Measurements from ENCODE around the gene SMIM13. TPM values are rescaled to one million over a fixed set of nuclear protein-coding genes. Genes with fewer than 3 reads are reported as not detected.

SMIM13 gene
- total RNA-seq, 4 donors from 2014 or later: 5.7 to 33.8 (median 6.7) TPM

DNA sequence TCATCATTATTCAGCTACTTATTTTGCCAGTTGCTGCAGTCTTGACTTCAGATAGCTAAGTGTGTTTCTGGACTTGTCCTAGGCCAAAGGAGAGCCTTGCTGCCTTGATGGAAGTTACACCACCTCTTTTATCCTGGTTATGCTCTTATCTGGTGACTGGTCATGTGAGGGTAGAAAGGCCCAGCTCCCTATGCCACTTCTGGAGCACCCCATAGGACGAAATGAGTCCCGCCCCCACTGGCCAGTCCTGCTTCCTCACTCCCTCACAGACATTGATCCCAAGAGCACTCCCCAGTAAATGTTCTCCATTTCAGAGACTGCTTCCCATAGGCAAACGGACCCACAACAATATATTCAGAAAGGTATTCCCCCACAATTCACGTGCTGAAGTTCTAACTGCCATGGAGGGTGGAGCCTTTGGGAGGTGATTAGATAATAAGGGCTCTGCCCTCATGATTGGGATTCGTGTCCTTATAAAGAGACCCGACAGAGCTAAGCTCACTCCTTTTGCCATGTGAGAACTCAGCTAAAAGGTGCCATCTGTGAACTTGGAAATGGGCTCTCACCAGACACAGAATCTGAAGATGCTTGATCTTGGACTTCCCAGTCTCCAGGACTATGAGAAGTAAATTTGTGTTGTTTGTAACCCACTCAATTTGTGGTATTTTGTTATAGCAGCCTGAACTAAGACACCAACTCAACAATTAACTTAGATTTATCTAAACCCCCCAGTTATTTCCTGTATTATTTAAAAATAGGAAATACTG is 28.0 kb upstream of the SMIM13 start:
- no peak for TF ChIP-seq POLR2A (IDR thresholded peaks at IDR 0.05)
- TF ChIP-seq, protein P1, sequence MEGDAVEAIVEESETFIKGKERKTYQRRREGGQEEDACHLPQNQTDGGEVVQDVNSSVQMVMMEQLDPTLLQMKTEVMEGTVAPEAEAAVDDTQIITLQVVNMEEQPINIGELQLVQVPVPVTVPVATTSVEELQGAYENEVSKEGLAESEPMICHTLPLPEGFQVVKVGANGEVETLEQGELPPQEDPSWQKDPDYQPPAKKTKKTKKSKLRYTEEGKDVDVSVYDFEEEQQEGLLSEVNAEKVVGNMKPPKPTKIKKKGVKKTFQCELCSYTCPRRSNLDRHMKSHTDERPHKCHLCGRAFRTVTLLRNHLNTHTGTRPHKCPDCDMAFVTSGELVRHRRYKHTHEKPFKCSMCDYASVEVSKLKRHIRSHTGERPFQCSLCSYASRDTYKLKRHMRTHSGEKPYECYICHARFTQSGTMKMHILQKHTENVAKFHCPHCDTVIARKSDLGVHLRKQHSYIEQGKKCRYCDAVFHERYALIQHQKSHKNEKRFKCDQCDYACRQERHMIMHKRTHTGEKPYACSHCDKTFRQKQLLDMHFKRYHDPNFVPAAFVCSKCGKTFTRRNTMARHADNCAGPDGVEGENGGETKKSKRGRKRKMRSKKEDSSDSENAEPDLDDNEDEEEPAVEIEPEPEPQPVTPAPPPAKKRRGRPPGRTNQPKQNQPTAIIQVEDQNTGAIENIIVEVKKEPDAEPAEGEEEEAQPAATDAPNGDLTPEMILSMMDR (IDR thresholded peaks at IDR 0.05): no peak
- no peak for TF ChIP-seq POLR2AphosphoS5 (IDR thresholded peaks at IDR 0.05)
- TF ChIP-seq EP300 (IDR thresholded peaks at IDR 0.05; ENCODE audit: low read depth): no peak
- H3K4me3 ChIP-seq: no peak overlapping the region
- no peaks in the 10 kb centered on the region for H3K27me3 ChIP-seq
- 80 to 87% methylated on average over 1 to 6 of the region's 6 CpGs for WGBS, 2 donors (ENCODE audit: low coverage in 1 of 2)
- in situ Hi-C loops (cut with MboI; ENCODE audit: low pct_ligation_motif_present in 1 of 4, low pct_unique_long_range_greater_than_20kb in 1 of 4, low sequenced_read_pairs in 3 of 4): loop anchor here (10.0 to 25.0 kb wide), 3 partner anchors 103 to 578 kb away; no protein-coding TSS in a partner anchor
- no peaks in the 10 kb centered on the region for H3K9me3 ChIP-seq
- H3K4me1 ChIP-seq: no peaks in the 10 kb centered on the region
- intact Hi-C loops (cut with DNase I; ENCODE audit: low total_unique reads): no loop called here
- H3K36me3 ChIP-seq: no peaks in the 10 kb centered on the region
- DNase-seq: no peak
- H3K27ac ChIP-seq: no peak overlapping the region

DNA sequence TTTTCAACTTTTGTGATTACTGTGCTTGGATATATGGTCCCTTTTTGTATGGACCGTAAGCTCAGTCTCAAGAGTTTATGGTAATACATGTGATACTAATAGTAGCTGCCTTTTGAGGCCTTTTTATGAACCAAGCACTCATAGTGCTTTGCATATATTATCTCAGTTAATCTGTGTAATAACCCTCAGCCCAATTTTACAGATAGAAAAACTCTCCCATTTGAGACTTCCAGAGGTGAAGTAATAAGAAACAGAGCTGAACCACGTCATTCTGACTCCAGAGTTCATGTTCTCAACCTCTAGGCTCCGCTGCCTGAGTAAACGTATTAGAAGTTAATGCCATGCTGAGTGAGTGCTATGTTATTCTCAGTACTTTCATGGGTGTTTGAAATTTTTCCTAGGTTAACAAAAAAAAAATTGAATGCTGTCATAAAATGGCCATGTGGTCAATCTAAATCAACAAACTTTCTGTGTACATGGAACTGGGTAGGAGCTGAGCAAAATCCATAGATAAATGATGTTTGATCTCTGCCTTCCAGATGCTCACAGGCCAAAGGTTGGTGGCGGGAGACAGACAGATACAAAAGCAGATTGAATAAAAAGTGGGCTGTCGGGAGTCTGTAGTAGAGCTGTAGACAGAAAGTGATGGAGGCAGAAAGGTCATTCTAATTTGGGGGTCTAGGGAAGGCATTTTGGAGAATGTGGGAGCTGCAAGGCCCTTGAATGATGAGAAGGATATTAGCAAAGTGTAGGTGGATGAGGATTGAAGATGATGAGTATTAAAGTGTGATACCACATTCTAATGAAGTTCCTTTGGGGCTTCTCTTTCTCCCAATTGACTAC is 26.9 kb upstream of the SMIM13 start:
- 63 to 84% methylated on average over 6 of the region's 6 CpGs for WGBS, 2 donors (ENCODE audit: low coverage in 1 of 2)
- DNase-seq: no peak
- H3K27me3 ChIP-seq: no peaks in the 10 kb centered on the region
- H3K9me3 ChIP-seq: no peaks in the 10 kb centered on the region
- H3K27ac ChIP-seq: no peak overlapping the region
- intact Hi-C loops (cut with DNase I; ENCODE audit: low total_unique reads): no loop called here
- TF ChIP-seq, protein P1 (IDR thresholded peaks at IDR 0.05): no peak
- no peak for TF ChIP-seq EP300 (IDR thresholded peaks at IDR 0.05; ENCODE audit: low read depth)
- no peak for TF ChIP-seq POLR2AphosphoS5 (IDR thresholded peaks at IDR 0.05)
- TF ChIP-seq POLR2A (IDR thresholded peaks at IDR 0.05): no peak
- no peaks in the 10 kb centered on the region for H3K36me3 ChIP-seq
- H3K4me3 ChIP-seq: no peak overlapping the region
- H3K4me1 ChIP-seq: no peaks in the 10 kb centered on the region
- in situ Hi-C loops (cut with MboI; ENCODE audit: low pct_ligation_motif_present in 1 of 4, low pct_unique_long_range_greater_than_20kb in 1 of 4, low sequenced_read_pairs in 3 of 4): loop anchor here (10.0 to 25.0 kb wide), 3 partner anchors 104 to 579 kb away; no protein-coding TSS in a partner anchor

DNA sequence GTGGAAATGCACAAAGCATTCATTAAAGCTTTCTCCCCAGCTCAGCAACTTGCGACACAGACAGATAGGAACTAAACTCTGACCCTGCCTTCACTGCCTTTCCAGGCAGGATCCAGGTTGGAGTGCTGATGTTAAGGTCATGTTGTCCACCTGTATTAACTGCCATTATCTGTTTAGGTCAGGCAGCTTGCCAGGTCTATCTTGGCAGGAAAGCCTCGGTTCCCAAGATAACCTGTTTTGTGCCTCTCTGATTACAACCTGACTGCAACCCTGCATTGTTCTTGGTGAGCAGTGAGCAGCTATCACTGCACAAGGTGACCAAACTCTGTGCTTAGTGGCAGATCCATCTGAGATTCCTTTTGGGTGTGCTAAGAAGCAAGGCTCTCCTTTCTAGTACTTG is 26.3 kb upstream of the SMIM13 start:
- no peaks in the 10 kb centered on the region for H3K36me3 ChIP-seq
- no peak for DNase-seq
- no peaks in the 10 kb centered on the region for H3K27me3 ChIP-seq
- intact Hi-C loops (cut with DNase I; ENCODE audit: low total_unique reads) (no loop called here), in situ Hi-C loops (cut with MboI; ENCODE audit: low pct_ligation_motif_present in 1 of 4, low pct_unique_long_range_greater_than_20kb in 1 of 4, low sequenced_read_pairs in 3 of 4) (loop anchor here (10.0 to 25.0 kb wide), 3 partner anchors 105 to 580 kb away; no protein-coding TSS in a partner anchor)
- TF ChIP-seq POLR2A (IDR thresholded peaks at IDR 0.05): no peak
- no peaks in the 10 kb centered on the region for H3K9me3 ChIP-seq
- WGBS, 2 donors (ENCODE audit: low coverage in 1 of 2): 57% methylated on average over 2 of the region's 2 CpGs; no CpG with 5 or more reads in 1 of the 2 donors
- H3K4me3 ChIP-seq: no peak overlapping the region
- H3K27ac ChIP-seq: no peak overlapping the region
- no peaks in the 10 kb centered on the region for H3K4me1 ChIP-seq

DNA sequence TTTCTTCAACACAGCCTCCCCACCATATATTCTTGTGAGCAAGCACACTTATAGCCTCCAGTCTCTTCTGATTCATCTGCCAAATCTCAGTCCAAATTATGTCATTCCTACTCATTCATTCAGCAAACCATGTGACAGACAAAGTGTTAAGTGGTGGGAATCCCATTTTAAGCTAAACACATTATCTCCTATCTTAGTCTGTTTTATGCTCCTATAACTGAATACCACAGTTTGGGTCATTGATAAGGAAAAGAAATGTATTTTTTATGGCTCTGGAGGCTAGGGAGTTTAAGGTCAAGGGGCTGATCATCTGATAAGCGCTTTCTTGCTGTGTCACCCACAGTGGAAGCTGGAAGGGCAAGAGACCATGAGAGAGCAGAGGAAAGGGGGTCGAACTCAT is 23.9 kb upstream of the SMIM13 start:
- DNase-seq: no peak
- Histone ChIP-seq H3K4me1 (no peaks in the 10 kb centered on the region), H3K36me3 (no peaks in the 10 kb centered on the region), H3K27ac (no peak overlapping the region), H3K9me3 (no peaks in the 10 kb centered on the region), H3K27me3 (no peaks in the 10 kb centered on the region), H3K4me3 (no peak overlapping the region)
- intact Hi-C loops (cut with DNase I; ENCODE audit: low total_unique reads) (no loop called here), in situ Hi-C loops (cut with MboI; ENCODE audit: low pct_ligation_motif_present in 1 of 4, low pct_unique_long_range_greater_than_20kb in 1 of 4, low sequenced_read_pairs in 3 of 4) (loop anchor here (10.0 to 25.0 kb wide), 3 partner anchors 107 to 582 kb away; no protein-coding TSS in a partner anchor)
- TF ChIP-seq POLR2AphosphoS5 (IDR thresholded peaks at IDR 0.05): no peak
- TF ChIP-seq POLR2A (IDR thresholded peaks at IDR 0.05): no peak
- no peak for TF ChIP-seq EP300 (IDR thresholded peaks at IDR 0.05; ENCODE audit: low read depth)
- TF ChIP-seq, protein P1 (IDR thresholded peaks at IDR 0.05): no peak
- 60 to 80% methylated on average over 1 to 2 of the region's 2 CpGs for WGBS, 2 donors (ENCODE audit: low coverage in 1 of 2)

Data from transverse colon (tissue), 4 donors.